RWPE2 (cell line): ENCODE data around the gene DPP9.

Experiments
- ATAC-seq: fragments of 200-7000 bp; cut with Tn5 transposase; 3 replicates; pipeline ENCODE4 v1.9.1; 2021; ENCODE audit warnings: low read depth
- DNase-seq: peaks from one replicate; pipeline ENCODE4 v3.0.0-alpha.2; 2020; ENCODE audit warnings: low spot score
- H3K27ac ChIP-seq: fragments of 450-650 bp; 2 replicates; pipeline ENCODE4 v1.5.1; 2017; ENCODE audit warnings: mild to moderate bottlenecking; ENCODE audit not compliant: poor library complexity, severe bottlenecking
- H3K27me3 ChIP-seq: fragments of 250-450 bp; sonication (Bioruptor Pico); 2 replicates; pipeline ENCODE4 v1.5.1; 2021; ENCODE audit warnings: mild to moderate bottlenecking, moderate library complexity; ENCODE audit not compliant: insufficient read depth, poor library complexity, severe bottlenecking
- H3K36me3 ChIP-seq: fragments of 250-450 bp; sonication (Bioruptor Pico); 2 replicates; pipeline ENCODE4 v1.5.1; 2020; ENCODE audit warnings: low read depth, mild to moderate bottlenecking, moderate library complexity
- H3K4me1 ChIP-seq: fragments of 250-450 bp; sonication (Bioruptor Pico); 2 replicates; pipeline ENCODE4 v1.5.1; 2021; ENCODE audit warnings: mild to moderate bottlenecking, moderate library complexity; ENCODE audit not compliant: insufficient read depth, poor library complexity, severe bottlenecking
- H3K4me3 ChIP-seq: fragments of 250-450 bp; sonication (Bioruptor Pico); 2 replicates; pipeline ENCODE4 v1.5.1; 2021; ENCODE audit warnings: mild to moderate bottlenecking, moderate library complexity; ENCODE audit not compliant: severe bottlenecking
- H3K9me3 ChIP-seq: fragments of 250-450 bp; sonication (Bioruptor Pico); 2 replicates; pipeline ENCODE4 v1.5.1; 2021; ENCODE audit warnings: mild to moderate bottlenecking, moderate library complexity; ENCODE audit not compliant: severe bottlenecking
- CTCF ChIP-seq: fragments of 450-650 bp; IDR thresholded peaks from one replicate; pipeline ENCODE4 v1.5.1; 2017; ENCODE audit warnings: mild to moderate bottlenecking, moderate library complexity; ENCODE audit not compliant: poor library complexity, severe bottlenecking

DPP9 gene

GRCh38 chr19:4689403-4689802 lies 34.2 kb downstream of the DPP9 start:
- ATAC-seq (no peak), DNase-seq (no peak)
- Histone ChIP-seq H3K27me3 (no peaks in the 10 kb centered on the region), H3K36me3 (peaks cover 84% of the 10 kb centered on the region), H3K27ac (no peak overlapping the region), H3K4me1 (peaks cover 8% of the 10 kb centered on the region), H3K9me3 (no peaks in the 10 kb centered on the region), H3K4me3 (no peak overlapping the region)
- no peak for TF ChIP-seq CTCF

GRCh38 chr19:4688587-4688986 lies 35.1 kb downstream of the DPP9 start:
- Histone ChIP-seq H3K4me3 (no peak overlapping the region), H3K9me3 (no peaks in the 10 kb centered on the region), H3K36me3 (peaks cover 82% of the 10 kb centered on the region), H3K27me3 (no peaks in the 10 kb centered on the region), H3K4me1 (peaks cover under 1% of the 10 kb centered on the region), H3K27ac (no peak overlapping the region)
- DNase-seq, result no peak
- no peak for TF ChIP-seq CTCF
- no peak for ATAC-seq

GRCh38 chr19:4687396-4687795 lies 36.2 kb downstream of the DPP9 start:
- ATAC-seq (no peak), DNase-seq (no peak)
- Histone ChIP-seq H3K27me3 (no peaks in the 10 kb centered on the region), H3K27ac (no peak overlapping the region), H3K4me1 (no peaks in the 10 kb centered on the region), H3K36me3 (peaks cover 79% of the 10 kb centered on the region), H3K9me3 (no peaks in the 10 kb centered on the region), H3K4me3 (no peak overlapping the region)
- TF ChIP-seq CTCF, result no peak

GRCh38 chr19:4686700-4687099 lies 36.9 kb downstream of the DPP9 start:
- peaks cover 78% of the 10 kb centered on the region for H3K36me3 ChIP-seq
- no peaks in the 10 kb centered on the region for H3K4me1 ChIP-seq
- no peaks in the 10 kb centered on the region for H3K9me3 ChIP-seq
- no peak for TF ChIP-seq CTCF
- no peaks in the 10 kb centered on the region for H3K27me3 ChIP-seq
- H3K4me3 ChIP-seq, result no peak overlapping the region
- no peak overlapping the region for H3K27ac ChIP-seq
- ATAC-seq (no peak), DNase-seq (no peak)

GRCh38 chr19:4684312-4685095 lies 39.1 kb downstream of the DPP9 start:
- Histone ChIP-seq H3K4me1 (no peaks in the 10 kb centered on the region), H3K27ac (no peak overlapping the region), H3K4me3 (no peak overlapping the region), H3K36me3 (peaks cover 78% of the 10 kb centered on the region), H3K9me3 (no peaks in the 10 kb centered on the region), H3K27me3 (no peaks in the 10 kb centered on the region)
- no peak for TF ChIP-seq CTCF
- no peak for DNase-seq
- ATAC-seq, result no peak
